Activated effector memory CD4-positive, alpha-beta T cell treated with anti-CD3 and anti-CD28 coated beads, Interleukin-2, amount 50 U/mL, for 16 hours (primary cell): Measurements from ENCODE around the gene EIF4E1B.
A peak's percentile ranks its signal among the peaks of the same experiment; 100 is the strongest.
"Not testable (repeated sequence)": the region's sequence is repeated elsewhere in the genome, so short reads cannot be mapped to it uniquely, and the experiment has no call there.

Experiments
- DNase-seq: peaks from one replicate; pipeline ENCODE4 v3.0.0-alpha.2; 2020

Gene EIF4E1B

DNA sequence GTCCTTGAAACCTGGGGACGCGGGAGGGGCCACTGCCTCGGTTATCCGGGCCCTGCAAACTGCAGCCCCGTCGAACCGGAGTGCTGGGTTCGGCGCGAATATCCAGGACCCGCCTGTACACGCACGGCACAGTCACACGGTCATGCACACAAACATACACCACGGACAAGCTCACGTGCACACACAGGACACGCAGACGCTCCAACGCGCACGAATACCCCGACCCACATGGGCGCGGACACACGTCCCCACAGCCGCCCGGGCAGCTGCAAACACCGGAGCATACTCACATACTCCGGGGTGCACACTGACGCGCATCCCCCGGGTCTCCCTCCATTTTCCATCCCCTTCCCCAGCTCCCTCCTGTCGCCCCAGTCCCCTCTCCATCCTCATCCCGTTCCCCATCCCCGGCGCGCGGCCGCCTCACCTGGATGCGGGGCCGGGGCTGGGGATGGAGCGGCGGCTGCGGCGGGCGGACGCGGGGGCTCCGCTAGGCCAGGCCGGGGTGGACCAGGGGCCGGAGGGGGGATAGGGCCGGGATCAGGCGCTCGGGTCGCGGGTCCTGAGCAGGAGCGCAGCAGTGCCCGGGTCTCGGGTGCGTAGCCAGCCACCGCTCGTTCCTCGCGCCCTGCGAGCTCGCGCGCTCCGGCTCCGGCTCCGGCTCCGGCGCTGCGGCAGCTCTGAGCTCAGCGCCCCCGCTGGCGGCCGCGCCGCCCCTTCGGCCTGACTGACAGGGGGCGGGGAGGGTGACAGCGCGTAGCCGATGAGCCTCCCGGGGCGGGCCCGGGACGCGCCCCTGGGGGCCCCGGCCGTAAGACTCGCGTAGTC is at the start of gene EIF4E1B, which contains the start of gene SNCB:
Gene EIF4E1B, plus strand, starts transcription at position 823 of the 828 bp plus-strand sequence. CDS start 12,113 bp downstream, outside the sequence.
Gene SNCB, minus strand, starts transcription at position 682 of the 828 bp plus-strand sequence. CDS start 880 bp downstream, outside the sequence.
- peak; percentile 81 for DNase-seq

DNA sequence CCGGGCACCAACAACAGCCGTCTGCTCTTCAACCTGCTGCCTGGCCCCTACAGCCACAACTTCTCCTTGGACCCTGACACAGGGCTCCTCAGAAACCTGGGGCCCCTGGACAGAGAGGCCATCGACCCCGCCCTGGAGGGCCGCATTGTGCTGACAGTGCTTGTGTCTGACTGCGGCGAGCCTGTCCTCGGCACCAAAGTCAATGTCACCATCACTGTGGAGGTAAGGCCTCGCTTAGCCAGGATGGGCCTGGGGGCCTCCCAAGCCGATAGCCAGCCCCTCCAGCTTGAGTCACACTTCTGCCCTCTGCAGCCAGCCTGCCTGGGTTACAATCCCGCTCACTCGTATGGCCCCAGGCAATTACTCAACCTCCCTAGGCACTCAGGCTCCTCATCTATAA is 49.1 kb upstream of the EIF4E1B start:
- no peak for DNase-seq

- no peak for DNase-seq
Observed at GRCh38 chr5:176583076-176583475, 47.4 kb upstream of the EIF4E1B start.

DNA sequence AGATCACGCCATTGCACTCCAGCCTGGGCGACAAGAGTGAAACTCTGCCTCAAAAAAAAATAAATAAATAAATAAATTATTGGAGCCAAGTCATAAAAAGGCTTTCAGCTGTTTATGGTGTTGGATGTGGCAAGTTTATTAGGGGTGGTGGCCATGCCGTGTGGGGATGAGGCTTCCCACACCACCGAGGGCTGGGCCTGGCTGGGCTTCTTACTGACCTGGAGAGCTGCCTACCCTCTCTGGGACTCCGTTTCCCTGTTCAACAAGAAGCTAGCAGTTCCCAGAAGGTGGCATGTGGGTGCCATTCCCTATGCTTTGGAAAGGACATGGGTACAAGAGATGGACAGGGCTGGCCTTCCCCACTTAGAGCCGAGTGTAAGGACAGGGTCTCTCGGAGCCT is 43.1 kb upstream of the EIF4E1B start:
- DNase-seq, result no peak

- no peak for DNase-seq
Observed at GRCh38 chr5:176588297-176588696, 42.2 kb upstream of the EIF4E1B start.

- DNase-seq, result no peak
Observed at GRCh38 chr5:176589039-176589769, 41.3 kb upstream of the EIF4E1B start.

DNA sequence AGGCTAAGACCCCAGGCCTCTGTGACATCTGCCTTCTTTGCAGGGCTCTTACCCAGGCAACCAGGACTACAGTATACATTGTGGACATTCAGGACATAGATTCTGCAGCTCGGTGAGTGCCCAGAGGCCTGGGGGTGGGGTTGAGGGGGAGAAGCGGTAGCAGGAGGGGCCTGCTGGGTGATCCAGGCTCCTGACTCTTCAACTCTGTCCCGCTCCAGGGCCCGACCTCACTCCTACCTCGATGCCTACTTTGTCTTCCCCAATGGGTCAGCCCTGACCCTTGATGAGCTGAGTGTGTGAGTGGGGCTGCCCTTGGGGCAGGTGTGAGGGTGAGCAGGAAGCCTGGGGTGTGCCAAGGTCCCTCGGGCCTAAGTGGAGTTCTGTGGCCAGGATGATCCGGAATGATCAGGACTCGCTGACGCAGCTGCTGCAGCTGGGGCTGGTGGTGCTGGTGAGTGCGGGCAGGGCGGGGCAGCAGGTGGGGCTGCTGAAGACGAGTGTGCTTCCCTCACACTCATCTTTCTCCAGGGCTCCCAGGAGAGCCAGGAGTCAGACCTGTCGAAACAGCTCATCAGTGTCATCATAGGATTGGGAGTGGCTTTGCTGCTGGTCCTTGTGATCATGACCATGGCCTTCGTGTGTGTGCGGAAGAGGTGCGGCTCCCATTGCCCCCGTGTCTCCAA is 40.3 kb upstream of the EIF4E1B start:
- DNase-seq, result no peak

DNA sequence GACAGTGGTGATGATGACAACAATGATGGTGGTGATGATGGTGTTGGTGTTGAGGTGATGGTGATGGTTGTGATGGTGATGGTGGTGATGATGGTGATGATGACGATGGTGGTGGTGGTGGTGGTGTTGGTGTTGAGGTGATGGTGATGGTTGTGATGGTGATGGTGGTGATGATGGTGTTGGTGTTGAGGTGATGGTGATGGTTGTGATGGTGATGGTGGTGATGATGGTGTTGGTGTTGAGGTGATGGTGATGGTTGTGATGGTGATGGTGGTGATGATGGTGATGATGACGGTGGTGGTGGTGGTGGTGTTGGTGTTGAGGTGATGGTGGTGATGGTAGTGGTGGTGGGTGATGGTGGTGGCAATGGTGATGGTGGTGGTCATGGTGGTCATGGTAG is 38.8 kb upstream of the EIF4E1B start:
- not testable (repeated sequence) for DNase-seq

- no peak for DNase-seq
Observed at GRCh38 chr5:176592573-176592972, 37.9 kb upstream of the EIF4E1B start.

DNA sequence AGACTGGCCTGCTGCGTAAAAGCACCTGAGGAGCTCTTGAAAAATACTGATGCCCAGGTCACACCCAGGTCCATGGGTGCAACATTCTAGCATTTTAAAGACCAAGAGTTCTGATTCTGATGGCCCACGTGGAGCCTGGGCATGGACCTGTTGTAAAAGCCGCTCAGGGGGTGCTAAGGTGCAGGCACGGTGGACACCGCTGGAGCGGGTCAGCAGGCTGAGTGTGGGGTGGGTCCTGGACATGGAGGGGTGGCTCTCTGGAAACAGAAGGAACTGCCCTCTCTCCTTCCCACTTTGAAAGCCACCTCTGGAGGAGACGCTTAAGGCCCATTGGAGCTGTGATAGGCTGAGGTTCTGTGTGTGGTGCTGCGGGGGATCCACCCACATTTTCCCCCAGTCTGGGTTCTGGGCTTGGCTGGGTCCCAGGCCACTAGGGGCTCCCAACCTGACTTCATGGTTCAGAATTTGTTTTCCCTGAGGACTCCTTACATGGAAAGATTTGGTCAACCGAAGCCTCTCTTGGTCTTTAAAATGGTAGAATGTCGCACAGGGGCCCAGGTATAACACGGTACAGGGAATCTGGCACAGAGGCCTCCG is 37.1 kb upstream of the EIF4E1B start:
- DNase-seq, result no peak

DNA sequence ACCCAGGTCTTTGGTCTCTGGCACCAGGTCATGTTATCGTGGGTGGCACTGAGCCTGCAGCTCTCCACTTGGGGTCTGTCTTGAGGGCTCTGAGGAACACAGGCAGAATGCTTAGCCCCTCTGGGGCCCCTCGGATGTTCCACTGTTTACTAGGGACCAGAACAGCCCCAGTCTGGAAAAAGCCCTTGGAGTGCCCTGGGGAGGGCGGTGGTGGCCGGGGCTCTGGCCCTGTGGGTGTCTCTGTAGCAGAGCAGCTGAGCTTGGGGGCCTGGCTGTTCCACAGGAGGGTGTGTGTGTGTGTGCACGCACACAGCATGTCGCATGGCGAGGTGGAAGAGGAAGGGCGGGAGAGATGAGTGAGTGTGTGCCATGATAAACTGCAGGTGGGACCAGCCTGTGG is 35.9 kb upstream of the EIF4E1B start:
- DNase-seq, result no peak

GRCh38 chr5:176595386-176595943 is 35.0 kb upstream of the EIF4E1B start:
- DNase-seq, result no peak

- no peak for DNase-seq
Observed at GRCh38 chr5:176596069-176596644, 34.3 kb upstream of the EIF4E1B start.

DNA sequence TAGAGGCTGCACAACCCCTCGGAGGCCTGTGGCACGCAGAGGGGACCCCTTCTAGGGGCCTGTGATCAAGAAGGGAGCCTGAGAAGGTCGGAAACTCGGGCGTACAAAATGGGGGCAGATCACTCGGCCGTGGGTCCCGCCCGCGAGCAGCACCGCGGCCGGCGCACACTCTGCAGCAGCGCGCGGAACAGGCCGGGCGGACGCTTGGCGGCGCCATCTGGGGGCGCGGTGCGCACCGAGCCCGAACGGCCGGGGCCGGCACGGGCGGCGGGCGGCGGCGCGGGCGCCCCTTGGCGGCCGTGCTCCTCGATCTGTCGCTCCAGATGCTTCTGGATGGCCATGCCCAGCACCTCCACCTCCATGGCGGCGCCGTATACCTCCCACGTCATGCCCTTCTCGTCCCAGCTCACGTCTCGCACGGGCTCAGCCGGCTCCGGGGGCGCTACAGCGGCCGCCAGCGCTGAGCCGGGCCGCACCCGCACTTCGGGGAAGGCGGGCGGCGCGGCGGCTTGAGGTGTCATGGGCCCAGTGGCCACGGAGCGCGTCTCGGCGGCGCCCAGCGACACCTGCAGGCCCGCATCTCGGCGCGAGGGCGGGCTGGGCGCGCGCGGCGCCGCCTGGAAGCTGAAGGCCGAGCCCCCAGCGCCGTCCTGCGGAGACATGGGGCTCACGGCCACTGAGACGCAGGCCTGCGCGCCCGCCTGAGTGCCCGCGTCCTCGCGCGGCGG is 33.6 kb upstream of the EIF4E1B start:
- peak; percentile 88 for DNase-seq

- no peak for DNase-seq
Observed at GRCh38 chr5:176597417-176598389, 32.8 kb upstream of the EIF4E1B start.

DNA sequence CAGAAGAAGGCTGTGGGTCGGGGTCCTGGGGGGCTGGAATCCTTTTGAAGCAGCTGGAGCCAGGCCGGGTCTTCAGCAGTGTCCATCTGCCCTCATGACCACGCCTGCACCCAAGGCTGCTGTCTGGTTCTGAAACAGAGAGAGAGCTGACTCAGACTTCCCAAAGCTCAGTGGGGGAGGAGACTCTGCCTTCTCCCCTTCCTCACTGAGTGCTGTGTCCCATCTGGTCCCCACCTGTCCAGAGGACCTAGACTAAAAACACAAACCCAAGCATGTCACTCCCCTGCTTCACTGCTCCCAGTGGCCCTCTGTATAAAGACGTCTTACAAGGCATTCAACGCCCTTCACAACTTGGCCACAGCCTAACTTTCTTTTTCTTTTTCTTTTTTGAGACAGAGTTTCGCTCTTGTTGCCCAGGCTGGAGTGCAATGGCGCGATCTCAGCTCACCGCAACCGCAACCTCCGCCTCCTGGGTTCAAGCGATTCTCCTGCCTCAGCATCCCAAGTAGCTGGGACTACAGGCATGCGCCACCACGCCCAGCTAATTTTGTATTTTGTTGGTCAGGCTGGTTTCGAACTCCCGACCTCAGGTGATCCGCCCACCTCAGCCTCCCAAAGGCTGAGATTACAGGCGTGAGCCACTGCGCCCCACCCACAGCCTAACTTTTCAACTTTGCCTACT is 30.6 kb upstream of the EIF4E1B start:
- not testable (repeated sequence) for DNase-seq

- no peak for DNase-seq
Observed at GRCh38 chr5:176601901-176602482, 28.5 kb upstream of the EIF4E1B start.

GRCh38 chr5:176603091-176603490 is 27.4 kb upstream of the EIF4E1B start:
- DNase-seq, result no peak

DNA sequence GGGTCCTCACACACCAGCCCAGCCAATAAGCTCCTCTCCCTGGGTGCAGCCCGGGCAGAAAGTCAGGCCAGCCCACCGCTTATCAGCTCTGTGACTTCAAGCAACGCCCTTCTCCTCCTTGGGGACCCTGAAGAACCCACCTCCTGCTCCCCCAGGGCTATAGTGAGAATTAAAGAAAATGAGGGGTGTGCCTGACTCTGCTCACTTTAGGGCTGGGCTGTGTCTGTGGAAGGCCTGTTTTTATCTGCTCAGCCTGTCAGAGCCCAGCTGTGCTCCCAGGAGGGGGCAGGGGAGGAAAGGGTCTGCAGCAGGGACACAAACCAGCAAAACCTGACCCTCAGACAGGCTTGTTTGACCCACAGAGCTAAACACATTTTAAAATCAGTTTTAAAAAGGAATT is 24.4 kb upstream of the EIF4E1B start:
- no peak for DNase-seq
